ENCODE measurements around the gene ARHGAP26.

DNA sequence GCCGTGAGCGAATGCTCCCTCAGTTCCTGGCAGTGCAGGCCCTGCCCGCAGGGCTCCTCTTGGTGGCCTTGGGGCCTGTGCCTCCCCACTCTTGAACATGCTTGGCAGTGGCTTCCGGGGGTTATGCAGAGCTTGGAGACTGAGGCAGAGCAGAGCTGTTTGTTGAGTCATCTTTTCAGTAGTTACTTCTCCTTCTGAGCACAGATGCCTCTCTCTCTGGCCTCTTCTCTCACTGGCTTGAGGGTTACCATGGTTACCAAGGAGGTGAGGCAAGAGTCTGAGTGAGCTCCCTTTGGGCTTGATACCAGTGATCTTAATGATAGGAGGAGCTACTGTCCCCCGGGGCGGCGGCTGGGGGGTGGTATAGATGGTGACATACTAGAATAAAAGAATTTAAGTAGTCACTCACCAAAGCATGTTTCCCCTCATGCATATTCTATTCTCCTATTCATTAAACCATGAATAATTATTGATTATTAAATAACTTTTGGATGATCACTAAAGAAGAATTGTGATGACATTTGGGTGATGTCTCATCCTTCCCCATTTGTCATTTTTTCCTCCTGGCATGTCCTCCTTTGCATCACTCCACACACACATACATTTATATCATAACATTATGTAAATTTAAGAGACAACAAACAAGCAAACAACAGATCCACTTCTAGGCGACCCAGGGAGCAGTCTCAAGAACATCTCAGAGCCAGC lies 111.1 kb downstream of the ARHGAP26 start:
- no peak for TF ChIP-seq POLR2A (IDR thresholded peaks at IDR 0.05)
- no peak for TF ChIP-seq POLR2AphosphoS5 (IDR thresholded peaks at IDR 0.05)
